ENCODE results near the gene ABCA1. TPM values are rescaled to one million over a fixed set of nuclear protein-coding genes. Genes with fewer than 3 reads are reported as not detected.

The ABCA1 gene
- total RNA-seq, 1 donor from 2014 or later = 21.9 TPM

DNA sequence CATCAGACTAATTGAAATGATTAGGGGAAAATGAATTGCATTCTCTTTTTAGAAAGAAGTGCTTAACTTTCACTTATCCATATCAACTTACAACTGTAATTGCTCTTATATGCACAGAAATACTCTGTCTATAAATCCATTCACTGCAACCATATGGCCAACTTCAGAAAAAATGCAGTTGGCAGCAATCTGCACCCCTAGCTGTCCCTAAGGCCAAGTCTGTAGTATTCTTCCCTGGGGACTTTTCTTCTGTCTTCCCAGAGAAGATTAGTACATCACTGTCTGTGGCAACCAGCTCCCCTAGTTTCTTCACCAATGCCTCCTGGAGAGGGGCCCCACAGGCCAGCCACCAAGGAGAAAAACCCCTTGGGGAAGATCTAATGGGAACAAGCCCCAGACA lies 45.4 kb downstream of the ABCA1 start:
- DNase-seq (ENCODE audit: low read depth) = no peak
- TF ChIP-seq, protein P1, sequence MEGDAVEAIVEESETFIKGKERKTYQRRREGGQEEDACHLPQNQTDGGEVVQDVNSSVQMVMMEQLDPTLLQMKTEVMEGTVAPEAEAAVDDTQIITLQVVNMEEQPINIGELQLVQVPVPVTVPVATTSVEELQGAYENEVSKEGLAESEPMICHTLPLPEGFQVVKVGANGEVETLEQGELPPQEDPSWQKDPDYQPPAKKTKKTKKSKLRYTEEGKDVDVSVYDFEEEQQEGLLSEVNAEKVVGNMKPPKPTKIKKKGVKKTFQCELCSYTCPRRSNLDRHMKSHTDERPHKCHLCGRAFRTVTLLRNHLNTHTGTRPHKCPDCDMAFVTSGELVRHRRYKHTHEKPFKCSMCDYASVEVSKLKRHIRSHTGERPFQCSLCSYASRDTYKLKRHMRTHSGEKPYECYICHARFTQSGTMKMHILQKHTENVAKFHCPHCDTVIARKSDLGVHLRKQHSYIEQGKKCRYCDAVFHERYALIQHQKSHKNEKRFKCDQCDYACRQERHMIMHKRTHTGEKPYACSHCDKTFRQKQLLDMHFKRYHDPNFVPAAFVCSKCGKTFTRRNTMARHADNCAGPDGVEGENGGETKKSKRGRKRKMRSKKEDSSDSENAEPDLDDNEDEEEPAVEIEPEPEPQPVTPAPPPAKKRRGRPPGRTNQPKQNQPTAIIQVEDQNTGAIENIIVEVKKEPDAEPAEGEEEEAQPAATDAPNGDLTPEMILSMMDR (IDR thresholded peaks at IDR 0.05; ENCODE audit: insufficient read depth, low read length, poor library complexity, severe bottlenecking) = no peak

DNA sequence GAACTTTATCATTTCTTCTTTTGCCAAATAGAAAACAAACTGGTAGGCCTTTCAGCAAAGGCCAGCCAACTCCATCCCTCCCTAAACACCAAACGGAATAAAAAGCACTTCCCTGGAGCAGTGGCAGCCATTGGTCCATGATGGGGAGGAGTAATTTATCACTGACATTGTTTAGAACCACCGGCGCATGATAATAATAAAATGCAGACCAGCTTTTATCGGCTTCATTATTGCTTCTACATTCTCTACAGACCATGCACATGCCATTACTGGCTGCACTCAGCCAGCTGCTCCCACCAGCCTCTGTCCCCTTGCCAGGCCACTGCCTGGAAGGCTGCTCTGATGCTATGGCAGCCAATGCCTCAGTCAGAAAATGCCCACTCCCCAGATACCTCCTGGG lies 45.9 kb downstream of the ABCA1 start:
- Histone ChIP-seq H3K4me3 (ENCODE audit: low read depth, low read length) (no peak overlapping the region), H3K27me3 (ENCODE audit: control insufficient read depth, insufficient read depth, low read length) (no peaks in the 10 kb centered on the region), H3K36me3 (ENCODE audit: control insufficient read depth, insufficient read depth, low read length) (no peaks in the 10 kb centered on the region)
- TF ChIP-seq, protein P1 (IDR thresholded peaks at IDR 0.05; ENCODE audit: insufficient read depth, low read length, poor library complexity, severe bottlenecking) = no peak
- no peak for DNase-seq (ENCODE audit: low read depth)

More for the DNA sequence above, 45.4 kb downstream of the ABCA1 start:
- no peak overlapping the region for H3K4me3 ChIP-seq (ENCODE audit: low read depth, low read length)
- no peaks in the 10 kb centered on the region for H3K27me3 ChIP-seq (ENCODE audit: control insufficient read depth, insufficient read depth, low read length)
- no peaks in the 10 kb centered on the region for H3K36me3 ChIP-seq (ENCODE audit: control insufficient read depth, insufficient read depth, low read length)

DNA sequence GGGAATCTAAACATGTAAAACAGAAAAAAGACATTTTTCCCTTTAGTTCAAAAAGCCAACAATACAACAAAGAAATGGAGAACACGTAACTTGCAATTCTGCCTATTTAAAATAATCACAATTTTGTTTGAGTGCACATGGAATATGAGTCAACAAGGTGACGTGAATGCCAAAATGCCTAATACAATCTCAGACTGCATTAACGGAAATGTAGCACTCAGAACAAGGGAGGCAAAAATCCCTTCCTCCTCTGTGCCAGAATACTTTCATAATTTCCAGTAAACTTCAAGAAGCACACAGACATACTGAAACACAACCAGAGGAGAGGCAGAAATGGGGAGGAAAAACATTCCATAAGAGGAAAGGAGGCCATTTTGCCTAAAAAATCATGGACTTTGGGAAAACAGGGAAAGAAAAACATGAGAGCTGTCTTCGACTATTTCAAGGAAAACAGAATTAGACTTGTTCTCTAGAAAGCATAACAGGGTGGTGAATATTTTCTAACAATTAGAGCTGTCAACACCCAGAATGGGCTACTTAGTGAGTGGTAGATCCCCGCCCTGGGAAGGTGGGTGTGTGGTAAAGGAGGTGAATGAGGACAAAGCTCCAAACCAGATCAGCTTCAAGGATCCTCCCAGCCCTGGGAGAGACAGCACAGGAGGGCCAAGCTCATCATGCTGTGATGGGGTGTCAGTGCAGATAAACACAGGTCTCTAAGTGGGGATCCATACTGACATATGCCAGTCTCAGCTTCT lies 48.2 kb downstream of the ABCA1 start:
- H3K4me3 ChIP-seq (ENCODE audit: low read depth, low read length) = no peak overlapping the region
- no peak for DNase-seq (ENCODE audit: low read depth)
- no peaks in the 10 kb centered on the region for H3K36me3 ChIP-seq (ENCODE audit: control insufficient read depth, insufficient read depth, low read length)
- H3K27me3 ChIP-seq (ENCODE audit: control insufficient read depth, insufficient read depth, low read length) = no peaks in the 10 kb centered on the region
- TF ChIP-seq, protein P1 (IDR thresholded peaks at IDR 0.05; ENCODE audit: insufficient read depth, low read length, poor library complexity, severe bottlenecking) = no peak

DNA sequence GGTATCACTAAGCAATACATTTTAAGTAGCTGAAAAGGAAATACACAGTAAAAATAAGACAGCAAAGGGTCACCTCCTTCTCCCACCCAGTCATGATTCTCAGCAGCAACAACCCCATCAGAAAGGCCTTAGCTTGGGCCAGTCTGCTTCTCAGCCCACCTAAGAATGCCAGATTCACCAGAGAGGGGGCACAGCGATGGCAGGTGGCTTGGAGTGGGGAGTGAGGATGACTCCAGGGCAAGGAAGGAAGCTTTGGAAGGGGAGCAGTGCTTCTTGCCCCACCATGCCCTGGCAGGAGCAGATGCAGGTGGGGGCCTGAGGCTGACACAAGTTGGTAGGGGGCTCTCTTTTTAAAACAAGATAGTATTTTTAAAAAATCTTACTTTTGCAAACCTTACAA lies 51.4 kb downstream of the ABCA1 start:
- Histone ChIP-seq H3K36me3 (ENCODE audit: control insufficient read depth, insufficient read depth, low read length) (no peaks in the 10 kb centered on the region), H3K4me3 (ENCODE audit: low read depth, low read length) (no peak overlapping the region), H3K27me3 (ENCODE audit: control insufficient read depth, insufficient read depth, low read length) (no peaks in the 10 kb centered on the region)
- no peak for DNase-seq (ENCODE audit: low read depth)
- TF ChIP-seq, protein P1 (IDR thresholded peaks at IDR 0.05; ENCODE audit: insufficient read depth, low read length, poor library complexity, severe bottlenecking) = no peak

DNA sequence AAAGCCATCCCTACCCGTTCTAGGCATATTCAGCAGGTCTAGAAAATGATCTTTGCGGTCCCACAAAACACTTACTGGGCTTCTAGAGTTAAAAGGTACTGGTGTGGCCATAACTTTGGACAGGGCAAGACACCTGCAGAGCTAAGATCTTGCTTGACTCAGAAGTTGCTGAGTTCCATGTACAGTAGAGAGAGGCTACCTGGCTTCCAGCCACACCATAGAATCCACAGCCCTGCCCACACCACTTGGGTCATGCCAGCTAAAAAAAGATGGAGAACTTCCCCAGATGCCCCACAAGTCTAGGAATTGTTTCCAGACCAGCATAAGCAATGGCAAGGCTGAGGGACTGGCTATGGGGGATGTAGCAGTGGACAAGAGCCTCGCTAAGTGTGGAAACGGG lies 52.1 kb downstream of the ABCA1 start:
- Histone ChIP-seq H3K36me3 (ENCODE audit: control insufficient read depth, insufficient read depth, low read length) (no peaks in the 10 kb centered on the region), H3K27me3 (ENCODE audit: control insufficient read depth, insufficient read depth, low read length) (no peaks in the 10 kb centered on the region), H3K4me3 (ENCODE audit: low read depth, low read length) (no peak overlapping the region)
- no peak for DNase-seq (ENCODE audit: low read depth)
- TF ChIP-seq, protein P1 (IDR thresholded peaks at IDR 0.05; ENCODE audit: insufficient read depth, low read length, poor library complexity, severe bottlenecking) = no peak

DNA sequence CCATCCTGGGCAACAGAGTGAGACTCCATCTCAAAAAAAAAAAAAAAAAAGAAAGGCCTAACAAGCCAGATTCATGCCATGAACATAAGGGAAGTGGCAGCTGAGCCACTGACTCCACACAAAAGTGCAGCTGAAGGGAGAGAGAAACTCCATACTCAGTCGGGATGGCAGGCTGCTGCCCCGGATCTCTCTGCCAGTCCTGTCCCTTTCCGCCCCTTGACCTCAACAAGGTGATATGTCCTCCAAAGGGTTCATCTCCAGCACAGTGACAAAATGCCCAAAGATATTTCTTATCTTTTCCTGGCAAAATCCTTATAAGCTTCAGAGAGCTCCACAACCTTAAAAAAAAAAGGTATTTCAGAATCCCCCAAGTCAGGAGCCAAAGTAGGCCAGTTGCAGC lies 52.6 kb downstream of the ABCA1 start:
- Histone ChIP-seq H3K4me3 (ENCODE audit: low read depth, low read length) (no peak overlapping the region), H3K27me3 (ENCODE audit: control insufficient read depth, insufficient read depth, low read length) (no peaks in the 10 kb centered on the region), H3K36me3 (ENCODE audit: control insufficient read depth, insufficient read depth, low read length) (no peaks in the 10 kb centered on the region)
- TF ChIP-seq, protein P1 (IDR thresholded peaks at IDR 0.05; ENCODE audit: insufficient read depth, low read length, poor library complexity, severe bottlenecking) = no peak
- no peak for DNase-seq (ENCODE audit: low read depth)

All from kidney epithelial cell (primary cell).